ENCODE results near the gene ADGRD1. TPM values are rescaled to one million over a fixed set of nuclear protein-coding genes. Genes with fewer than 3 reads are reported as not detected.

The ADGRD1 gene
- total and polyA plus RNA-seq, 2 of the 8 experiments (the other 6 are each of a cell fraction or from before 2014, with no cell fraction given) = 0.36 to 0.48 TPM

- no peak for DNase-seq (ENCODE audit: low read depth in 1 of 2, low spot score in 2 of 2)
- no peak overlapping the region for H3K56ac ChIP-seq (replicated peaks; ENCODE audit: insufficient read length, low read depth, low read length)
- H2BK15ac ChIP-seq (ENCODE audit: low read length) = no peak overlapping the region
- no peak overlapping the region for H4K8ac ChIP-seq (ENCODE audit: extremely low read depth, insufficient read depth, low read length)
- H4K91ac ChIP-seq (replicated peaks; ENCODE audit: insufficient read length, low read length) = no peak overlapping the region
- no peak overlapping the region for H2BK12ac ChIP-seq (ENCODE audit: low read depth, low read length)
- H3K79me2 ChIP-seq (ENCODE audit: control insufficient read depth in 1 of 2, insufficient read depth in 2 of 2, low read length in 2 of 2) = no peaks in the 10 kb centered on the region
- H4K20me1 ChIP-seq (replicated peaks in 1 of 2; ENCODE audit: control insufficient read depth in 1 of 2, insufficient read depth in 2 of 2, low read length in 2 of 2) = no peaks in the 10 kb centered on the region
- WGBS, 2 experiments (ENCODE audit: extremely low coverage in 1 of 2, insufficient coverage in 1 of 2, insufficient read length in 1 of 2, insufficient replicate concordance in 2 of 2, low coverage in 1 of 2, low lambda C conversion rate in 2 of 2, missing lambda C conversion rate in 1 of 2) = 90% methylated on average over 10 of the region's 10 CpGs; no CpG with 5 or more reads in 1 of the 2 experiments
- ChIA-PET CTCF (ENCODE audit: partially characterized antibody) (interaction anchor here (0.8 kb wide), 1 partner anchor 10 kb away, joined by 3 read pairs; no protein-coding TSS in a partner anchor), POLR2A (ENCODE audit: partially characterized antibody) (no interaction called here)
- no peak overlapping the region for H3K9ac ChIP-seq (replicated peaks in 1 of 4; ENCODE audit: extremely low read depth in 1 of 4, low read depth in 3 of 4, low read length in 3 of 4)
- no peak overlapping the region for H3K23ac ChIP-seq (ENCODE audit: insufficient read length)
- H3K4me1 ChIP-seq (replicated peaks in 1 of 4; ENCODE audit: control insufficient read depth in 3 of 4, insufficient read depth in 4 of 4, low read length in 3 of 4) = no peaks in the 10 kb centered on the region
- no peak overlapping the region for H2BK120ac ChIP-seq (replicated peaks; ENCODE audit: low read depth, low read length)
- no peaks in the 10 kb centered on the region; a peak in 1 of 7 replicates for H3K27me3 ChIP-seq (replicated peaks in 1 of 4; ENCODE audit: control insufficient read depth in 3 of 4, extremely low read depth in 1 of 4, insufficient read depth in 3 of 4, low read length in 3 of 4)
- no peaks in the 10 kb centered on the region for H3K23me2 ChIP-seq (ENCODE audit: low read depth, low read length)
- H2BK20ac ChIP-seq (ENCODE audit: low read length) = no peak overlapping the region
- H3K18ac ChIP-seq (ENCODE audit: extremely low read depth, low read length) = no peak overlapping the region
- no peak overlapping the region for H3K4me2 ChIP-seq (ENCODE audit: insufficient read depth in 1 of 2, low read depth in 2 of 2, low read length in 2 of 2)
- no peaks in the 10 kb centered on the region for H3K79me1 ChIP-seq (ENCODE audit: low read depth, low read length)
- FAIRE-seq = no peak
- no peaks in the 10 kb centered on the region for H3K9me3 ChIP-seq (ENCODE audit: insufficient read depth in 2 of 2, low read depth in 1 of 2, low read length in 1 of 2)
- H2BK5ac ChIP-seq (ENCODE audit: low read depth, low read length) = no peak overlapping the region
- no peak overlapping the region for H3K4ac ChIP-seq (replicated peaks; ENCODE audit: insufficient read length, low read depth, low read length)
- H2AK5ac ChIP-seq (ENCODE audit: low read depth, low read length) = no peak overlapping the region
- H3K27ac ChIP-seq (ENCODE audit: low read depth, low read length) = no peak overlapping the region
- TF ChIP-seq CHD2 (IDR thresholded peaks at IDR 0.05; ENCODE audit: low read length) (no peak), POLR2AphosphoS5 (IDR thresholded peaks at IDR 0.05; ENCODE audit: low read depth, low read length) (no peak), YY1 (IDR thresholded peaks at IDR 0.05; ENCODE audit: low read depth, low read length) (no peak), MAX (IDR thresholded peaks at IDR 0.05) (no peak), ZNF274 (IDR thresholded peaks at IDR 0.05; ENCODE audit: borderline replicate concordance, extremely low read depth, low read length) (no peak), KDM5A (IDR thresholded peaks at IDR 0.05; ENCODE audit: low read length) (no peak), SIX5 (IDR thresholded peaks at IDR 0.05; ENCODE audit: low read depth, low read length) (no peak), FOSL1 (IDR thresholded peaks at IDR 0.05; ENCODE audit: insufficient read depth, low read depth, low read length) (no peak), SIRT6 (IDR thresholded peaks at IDR 0.05; ENCODE audit: low read length) (no peak), CBX8 (IDR thresholded peaks at IDR 0.05; ENCODE audit: borderline replicate concordance, low read depth, low read length) (no peak), TEAD4 (IDR thresholded peaks at IDR 0.05; ENCODE audit: low read depth, low read length) (no peak), MAFK (IDR thresholded peaks at IDR 0.05; ENCODE audit: low read depth, low read length) (no peak), CEBPB (IDR thresholded peaks at IDR 0.05; ENCODE audit: low read depth, low read length) (no peak)
- TF ChIP-seq, protein P1, sequence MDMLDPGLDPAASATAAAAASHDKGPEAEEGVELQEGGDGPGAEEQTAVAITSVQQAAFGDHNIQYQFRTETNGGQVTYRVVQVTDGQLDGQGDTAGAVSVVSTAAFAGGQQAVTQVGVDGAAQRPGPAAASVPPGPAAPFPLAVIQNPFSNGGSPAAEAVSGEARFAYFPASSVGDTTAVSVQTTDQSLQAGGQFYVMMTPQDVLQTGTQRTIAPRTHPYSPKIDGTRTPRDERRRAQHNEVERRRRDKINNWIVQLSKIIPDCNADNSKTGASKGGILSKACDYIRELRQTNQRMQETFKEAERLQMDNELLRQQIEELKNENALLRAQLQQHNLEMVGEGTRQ (IDR thresholded peaks at IDR 0.05; ENCODE audit: low read length) = no peak
- H4K5ac ChIP-seq (ENCODE audit: insufficient read length, low read depth, low read length) = no peak overlapping the region
- no peak overlapping the region for H3K4me3 ChIP-seq (ENCODE audit: extremely low read depth in 1 of 4, insufficient read depth in 2 of 4, low read depth in 3 of 4, low read length in 4 of 4)
- no peak overlapping the region for H3K14ac ChIP-seq (ENCODE audit: insufficient read length)
- no peak overlapping the region for H2AFZ ChIP-seq (ENCODE audit: low read length)
- no peaks in the 10 kb centered on the region for H3K36me3 ChIP-seq (ENCODE audit: control insufficient read depth in 2 of 4, insufficient read depth in 4 of 4, low read length in 3 of 4)
Observed at GRCh38 chr12:131140697-131141096, 187.0 kb downstream of the ADGRD1 start.

Data from H1 (cell line).